NB4 (cell line): ENCODE results near the gene GH2.
"Not testable (repeated sequence)": the region's sequence is repeated elsewhere in the genome, so short reads cannot be mapped to it uniquely, and the experiment has no call there.

ENCODE experiments used
- DNase-seq: peaks from one replicate; pipeline ENCODE4 v3.0.0; 2010; ENCODE audit warnings: low read depth
- H3K4me3 ChIP-seq: one replicate; pipeline ENCODE4 v1.5.1; 2011; ENCODE audit warnings: mild to moderate bottlenecking, low read depth, low read length, moderate library complexity
- CTCF ChIP-seq: IDR thresholded peaks from one replicate; pipeline ENCODE4 v1.5.1; 2012; ENCODE audit warnings: low read depth, low read length
- MAX ChIP-seq: IDR thresholded peaks from 2 replicates; pipeline ENCODE4 v1.6.1; 2011; ENCODE audit warnings: low read depth, low read length
- MYC ChIP-seq: IDR thresholded peaks from 2 replicates; pipeline ENCODE4 v1.6.1; 2011; ENCODE audit warnings: low read depth, low read length
- POLR2A ChIP-seq: IDR thresholded peaks from 2 replicates; pipeline ENCODE4 v1.6.1; 2011; ENCODE audit warnings: mild to moderate bottlenecking; ENCODE audit not compliant: insufficient read length; ENCODE audit errors: extremely low read depth

Gene GH2

GRCh38 chr17:63892316-63893037, 10.7 kb upstream of the GH2 start:
- DNase-seq = peak; percentile 33
- not testable (repeated sequence) for H3K4me3 ChIP-seq
- TF ChIP-seq CTCF = peak; percentile 39

GRCh38 chr17:63889026-63889848, 7.5 kb upstream of the GH2 start:
- TF ChIP-seq CTCF = peak; percentile 15
- DNase-seq = peak; percentile 38
- H3K4me3 ChIP-seq = not testable (repeated sequence)

- H3K4me3 ChIP-seq, DNase-seq: not testable (repeated sequence)
Observed at GRCh38 chr17:63885119-63885518, 3.4 kb upstream of the GH2 start.

- DNase-seq, H3K4me3 ChIP-seq: not testable (repeated sequence)
Observed at GRCh38 chr17:63882626-63883126, 932 bp upstream of the GH2 start.

- H3K4me3 ChIP-seq, DNase-seq: not testable (repeated sequence)
Observed at GRCh38 chr17:63881337-63881736, 407 bp downstream of the GH2 start.

- no peak overlapping the region for H3K4me3 ChIP-seq
- TF ChIP-seq MYC = no peak
- no peak for TF ChIP-seq CTCF
- no peak for TF ChIP-seq MAX
- no peak for TF ChIP-seq POLR2A
- DNase-seq = no peak
Observed at GRCh38 chr17:63880706-63881105, 1.0 kb downstream of the GH2 start.

GRCh38 chr17:63878413-63878812, 3.3 kb downstream of the GH2 start:
- not testable (repeated sequence) for DNase-seq, H3K4me3 ChIP-seq

- not testable (repeated sequence) for H3K4me3 ChIP-seq, DNase-seq
Observed at GRCh38 chr17:63874693-63875092, 7.1 kb downstream of the GH2 start.

- not testable (repeated sequence) for DNase-seq, H3K4me3 ChIP-seq
Observed at GRCh38 chr17:63874061-63874626, 7.6 kb downstream of the GH2 start.

- H3K4me3 ChIP-seq, DNase-seq: not testable (repeated sequence)
Observed at GRCh38 chr17:63873577-63873976, 8.2 kb downstream of the GH2 start, which contains the start of gene CSH2. CSH2 (minus strand) TSS chr17:63873677; CDS start chr17:63873614, 63 bp downstream.

- not testable (repeated sequence) for DNase-seq
Observed at GRCh38 chr17:63871646-63872365, 9.9 kb downstream of the GH2 start.

GRCh38 chr17:63870292-63870665, 11.5 kb downstream of the GH2 start:
- not testable (repeated sequence) for DNase-seq

More at GRCh38 chr17:63871646-63872365, 9.9 kb downstream of the GH2 start:
- not testable (repeated sequence) for H3K4me3 ChIP-seq

More at GRCh38 chr17:63870292-63870665, 11.5 kb downstream of the GH2 start:
- not testable (repeated sequence) for H3K4me3 ChIP-seq
